Smooth muscle cell (in vitro differentiated cells): ENCODE measurements around the gene MUS81. TPM values are rescaled to one million over a fixed set of nuclear protein-coding genes. Genes with fewer than 3 reads are reported as not detected.
A peak's percentile ranks its signal among the peaks of the same experiment; 100 is the strongest.

Experiments
- DNase-seq: peaks from one replicate; lab custom pipeline; 2025; ENCODE audit not compliant: unreplicated experiment; lab: John Stamatoyannopoulos, UW
- H2AFZ ChIP-seq: fragments of 200-600 bp; sonication (generic); 2 replicates; pipeline ENCODE4 v1.6.0; 2016; ENCODE audit warnings: antibody characterized with exemption, low read depth, mild to moderate bottlenecking
- H3F3A ChIP-seq: fragments of 200-600 bp; sonication (generic); 2 replicates; pipeline ENCODE4 v1.6.0; 2017; ENCODE audit warnings: antibody characterized with exemption, low read depth
- H3K27ac ChIP-seq: fragments of 200-600 bp; sonication (generic); 2 replicates; pipeline ENCODE4 v1.5.1; 2016; ENCODE audit warnings: low read depth, mild to moderate bottlenecking
- H3K27me3 ChIP-seq: fragments of 200-600 bp; sonication (generic); 2 replicates; pipeline ENCODE4 v1.6.1; 2016; ENCODE audit warnings: low read depth, mild to moderate bottlenecking
- H3K36me3 ChIP-seq: fragments of 200-600 bp; sonication (generic); 2 replicates; pipeline ENCODE4 v1.5.1; 2016; ENCODE audit warnings: low read depth
- H3K4me1 ChIP-seq: fragments of 200-600 bp; sonication (generic); 2 replicates; pipeline ENCODE4 v1.5.1; 2016; ENCODE audit warnings: low read depth
- H3K4me2 ChIP-seq: fragments of 200-600 bp; sonication (generic); 2 replicates; pipeline ENCODE4 v1.6.0; 2016; ENCODE audit warnings: mild to moderate bottlenecking
- H3K4me3 ChIP-seq: fragments of 200-600 bp; sonication (generic); 2 replicates; pipeline ENCODE4 v1.5.1; 2016; ENCODE audit warnings: mild to moderate bottlenecking
- H3K79me2 ChIP-seq: fragments of 200-600 bp; sonication (generic); 2 replicates; pipeline ENCODE4 v1.6.0; 2016; ENCODE audit warnings: low read depth, mild to moderate bottlenecking
- H3K9ac ChIP-seq: fragments of 200-600 bp; sonication (generic); 2 replicates; pipeline ENCODE4 v1.6.0; 2016; ENCODE audit warnings: low read depth
- H3K9me3 ChIP-seq: fragments of 200-600 bp; sonication (generic); replicated peaks from 2 replicates; pipeline ENCODE4 v1.5.1; 2016; ENCODE audit warnings: low read depth
- H4K20me1 ChIP-seq: fragments of 200-600 bp; sonication (generic); 2 replicates; pipeline ENCODE4 v1.6.0; 2016; ENCODE audit warnings: low read depth
- WGBS: methylation state at CpG from one replicate; pipeline ENCODE4 v1.1.7; 2016; ENCODE audit warnings: low lambda C conversion rate; 5-methylcytosine and 5-hydroxymethylcytosine counted together
- polyA plus RNA-seq: library from polyadenylated mRNA; unstranded; fragments of >200 nt; fragmentation: Nextera tagmentation; extraction: Ambion mirVana; gene quantifications from 2 replicates; pipeline ENCODE4 v1.2.1, GENCODE V29; 2016
- total RNA-seq: library from RNA; depleted of rRNA; stranded (reverse); fragments of >200 nt; gene quantifications from 2 replicates; pipeline ENCODE4 v1.2.3, GENCODE V29; 2014
- TF ChIP-seq, protein P1 (sequence below): fragments of 200-600 bp; sonication (generic); IDR thresholded peaks from 2 replicates; pipeline ENCODE4 v1.5.1; 2017; ENCODE audit warnings: borderline replicate concordance, mild to moderate bottlenecking, antibody characterized with exemption; ENCODE audit not compliant: insufficient read depth, poor library complexity, severe bottlenecking

The MUS81 gene
- total and polyA plus RNA-seq, 2 experiments from 2014 or later = 35.1 to 39.6 TPM

GRCh38 chr11:65817835-65818680 lies 42.2 kb upstream of the MUS81 start:
- Histone ChIP-seq H3K4me3 (peak overlapping the region; percentile 71), H3K4me2 (peak overlapping the region; percentile 87), H3F3A (no peaks in the 10 kb centered on the region), H3K79me2 (no peaks in the 10 kb centered on the region), H3K4me1 (no peaks in the 10 kb centered on the region), H3K9me3 (no peaks in the 10 kb centered on the region), H2AFZ (peak overlapping the region; percentile 83), H4K20me1 (no peaks in the 10 kb centered on the region), H3K27ac (peak overlapping the region; percentile 52), H3K9ac (peak overlapping the region; percentile 65), H3K36me3 (no peaks in the 10 kb centered on the region), H3K27me3 (no peaks in the 10 kb centered on the region)
- WGBS = 9% methylated on average over 62 of the region's 74 CpGs
- peak; percentile 85 for DNase-seq
- TF ChIP-seq, protein P1, sequence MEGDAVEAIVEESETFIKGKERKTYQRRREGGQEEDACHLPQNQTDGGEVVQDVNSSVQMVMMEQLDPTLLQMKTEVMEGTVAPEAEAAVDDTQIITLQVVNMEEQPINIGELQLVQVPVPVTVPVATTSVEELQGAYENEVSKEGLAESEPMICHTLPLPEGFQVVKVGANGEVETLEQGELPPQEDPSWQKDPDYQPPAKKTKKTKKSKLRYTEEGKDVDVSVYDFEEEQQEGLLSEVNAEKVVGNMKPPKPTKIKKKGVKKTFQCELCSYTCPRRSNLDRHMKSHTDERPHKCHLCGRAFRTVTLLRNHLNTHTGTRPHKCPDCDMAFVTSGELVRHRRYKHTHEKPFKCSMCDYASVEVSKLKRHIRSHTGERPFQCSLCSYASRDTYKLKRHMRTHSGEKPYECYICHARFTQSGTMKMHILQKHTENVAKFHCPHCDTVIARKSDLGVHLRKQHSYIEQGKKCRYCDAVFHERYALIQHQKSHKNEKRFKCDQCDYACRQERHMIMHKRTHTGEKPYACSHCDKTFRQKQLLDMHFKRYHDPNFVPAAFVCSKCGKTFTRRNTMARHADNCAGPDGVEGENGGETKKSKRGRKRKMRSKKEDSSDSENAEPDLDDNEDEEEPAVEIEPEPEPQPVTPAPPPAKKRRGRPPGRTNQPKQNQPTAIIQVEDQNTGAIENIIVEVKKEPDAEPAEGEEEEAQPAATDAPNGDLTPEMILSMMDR = peak; percentile 99

- H3K4me2 ChIP-seq = no peak overlapping the region
- H2AFZ ChIP-seq = no peak overlapping the region
- no peaks in the 10 kb centered on the region for H4K20me1 ChIP-seq
- no peaks in the 10 kb centered on the region for H3K36me3 ChIP-seq
- no peaks in the 10 kb centered on the region for H3F3A ChIP-seq
- no peaks in the 10 kb centered on the region for H3K4me1 ChIP-seq
- H3K4me3 ChIP-seq = no peak overlapping the region
- no peak overlapping the region for H3K27ac ChIP-seq
- no peak for DNase-seq
- H3K9ac ChIP-seq = no peak overlapping the region
- TF ChIP-seq, protein P1 = no peak
- no peaks in the 10 kb centered on the region for H3K27me3 ChIP-seq
- no peaks in the 10 kb centered on the region for H3K9me3 ChIP-seq
- WGBS = 90% methylated on average over 8 of the region's 8 CpGs
- no peaks in the 10 kb centered on the region for H3K79me2 ChIP-seq
These were observed 39.1 kb upstream of the MUS81 start for GRCh38 chr11:65821107-65821506.

- Histone ChIP-seq H3K9me3 (no peaks in the 10 kb centered on the region), H3K4me1 (no peaks in the 10 kb centered on the region), H3F3A (no peaks in the 10 kb centered on the region), H4K20me1 (no peaks in the 10 kb centered on the region), H3K36me3 (no peaks in the 10 kb centered on the region), H3K4me3 (no peak overlapping the region), H3K9ac (no peak overlapping the region), H3K27me3 (no peaks in the 10 kb centered on the region), H3K27ac (no peak overlapping the region), H2AFZ (no peak overlapping the region), H3K79me2 (no peaks in the 10 kb centered on the region), H3K4me2 (no peak overlapping the region)
- TF ChIP-seq, protein P1 = no peak
- DNase-seq = no peak
- 92% methylated on average over 15 of the region's 15 CpGs for whole genome bisulfite sequencing
These were observed 37.3 kb upstream of the MUS81 start for GRCh38 chr11:65822776-65823528.
